SH-SY5Y (cell line): ENCODE results near the gene ODAD3.

Experiments used
- GATA2 ChIP-seq: IDR thresholded peaks from 2 replicates; pipeline ENCODE4 v1.6.1; 2011; ENCODE audit warnings: mild to moderate bottlenecking, low read depth, low read length
- GATA3 ChIP-seq: IDR thresholded peaks from 2 replicates; pipeline ENCODE4 v1.6.1; 2011; ENCODE audit warnings: low read depth, mild to moderate bottlenecking, low read length, moderate library complexity

GRCh38 chr19:11444059-11444458 lies 9.1 kb upstream of the ODAD3 start:
- TF ChIP-seq GATA2 (no peak), GATA3 (no peak)
